HepG2 (cell line): ENCODE results near the gene YEATS2. TPM values are rescaled to one million over a fixed set of nuclear protein-coding genes. Genes with fewer than 3 reads are reported as not detected.

Source experiments
- HOXD1 ChIP-seq: sonication (generic); formaldehyde crosslinking; IDR thresholded peaks from 2 replicates; pipeline ENCODE4 v1.5.0; 2020; ENCODE audit warnings: missing genetic modification reagents
- IRF2 ChIP-seq: IDR thresholded peaks from 2 replicates; pipeline ENCODE4 v1.6.1; 2018; ENCODE audit warnings: missing genetic modification reagents, missing compliant biosample characterization
- ISL2 ChIP-seq: sonication (generic); formaldehyde crosslinking; IDR thresholded peaks from 2 replicates; pipeline ENCODE4 v1.5.0; 2020; ENCODE audit warnings: missing genetic modification reagents
- KDM6A ChIP-seq: IDR thresholded peaks from 2 replicates; pipeline ENCODE4 v1.6.1; 2016; ENCODE audit warnings: low read depth
- MLXIP ChIP-seq: sonication (generic); formaldehyde crosslinking; IDR thresholded peaks from 2 replicates; pipeline ENCODE4 v1.9.0; 2021; ENCODE audit warnings: missing genetic modification reagents, borderline replicate concordance
- MYNN ChIP-seq: sonication (generic); formaldehyde crosslinking; IDR thresholded peaks from 2 replicates; pipeline ENCODE4 v1.4.0; 2020; ENCODE audit warnings: mild to moderate bottlenecking, low read depth, missing genetic modification reagents
- NONO ChIP-seq, 2 experiments: fragments of 450-650 bp in 1 of 2; sonication (generic) in 1 of 2; formaldehyde crosslinking in 1 of 2; IDR thresholded peaks in 1 of 2; conservative IDR thresholded peaks in 1 of 2; 2 replicates each; pipeline versions ENCODE4 v1.6.1 to v1.8.0; 2017 to 2022; ENCODE audit warnings: mild to moderate bottlenecking in 1 of 2, missing genetic modification reagents in 1 of 2, moderate library complexity in 1 of 2
- PCBP1 ChIP-seq: fragments of 200-400 bp; formaldehyde crosslinking; IDR thresholded peaks from 2 replicates; pipeline ENCODE4 v1.6.1; 2017; ENCODE audit warnings: mild to moderate bottlenecking, low read depth, low read length, borderline replicate concordance
- SNAPC4 ChIP-seq: sonication (generic); formaldehyde crosslinking; IDR thresholded peaks from 2 replicates; pipeline ENCODE4 v1.4.0; 2020; ENCODE audit warnings: mild to moderate bottlenecking, missing genetic modification reagents
- TOPORS ChIP-seq: sonication (generic); formaldehyde crosslinking; IDR thresholded peaks from 2 replicates; pipeline ENCODE4 v1.8.0; 2023; ENCODE audit warnings: mild to moderate bottlenecking, missing genetic modification reagents
- ZFP36L2 ChIP-seq: sonication (generic); formaldehyde crosslinking; IDR thresholded peaks from 2 replicates; pipeline ENCODE4 v1.4.0; 2020; ENCODE audit warnings: missing genetic modification reagents
- ZKSCAN8 ChIP-seq: IDR thresholded peaks from 2 replicates; pipeline ENCODE4 v1.6.1; 2016; ENCODE audit warnings: borderline replicate concordance, missing genetic modification reagents, missing compliant biosample characterization
- ZNF275 ChIP-seq: sonication (generic); formaldehyde crosslinking; IDR thresholded peaks from 2 replicates; pipeline ENCODE4 v1.8.0; 2022; ENCODE audit warnings: missing genetic modification reagents, mild to moderate bottlenecking, inconsistent platforms, borderline replicate concordance
- ZNF512 ChIP-seq: sonication (generic); formaldehyde crosslinking; IDR thresholded peaks from 2 replicates; pipeline ENCODE4 v1.4.0; 2020; ENCODE audit warnings: mild to moderate bottlenecking, missing genetic modification reagents
- ZZZ3 ChIP-seq: sonication (generic); formaldehyde crosslinking; IDR thresholded peaks from 2 replicates; pipeline ENCODE4 v1.4.0; 2020; ENCODE audit warnings: missing genetic modification reagents, mild to moderate bottlenecking, borderline replicate concordance
- polyA plus RNA-seq, 8 experiments: library from polyadenylated mRNA; depleted of rRNA in 3 of 8; stranded (reverse) in 7 of 8; unstranded in 1 of 8; fragments of >200 nt; fragmentation: Illumina TruSeq in 4 of 8; extraction: Trizol in 4 of 8; gene quantifications; 2 replicates each; pipeline versions ENCODE4 v1.2.1 to v1.2.3, GENCODE V29; 2011 to 2016; ENCODE audit warnings: low read depth in 4 of 8, missing spikeins in 1 of 8, mixed read lengths in 1 of 8; ENCODE audit not compliant: insufficient read depth in 1 of 8
- total RNA-seq, 5 experiments: library from RNA; depleted of rRNA; stranded (reverse); fragments of >200 nt; fragmentation: Illumina TruSeq; extraction: Trizol; gene quantifications; 2 replicates each; pipeline ENCODE4 v1.2.3, GENCODE V29; 2016; ENCODE audit warnings: low read depth in 1 of 5
- TF ChIP-seq, protein P1 (sequence below): sonication (generic); formaldehyde crosslinking; IDR thresholded peaks from 2 replicates; pipeline ENCODE4 v1.5.1; 2020; ENCODE audit warnings: mild to moderate bottlenecking, missing genetic modification reagents, borderline replicate concordance

Gene YEATS2
- total and polyA plus RNA-seq, 2 of the 13 experiments (the other 11 are each of a cell fraction or from before 2014, with no cell fraction given) = 18.6 to 33.7 TPM

GRCh38 chr3:183745300-183746098 is 47.9 kb downstream of the YEATS2 start (continued):
- TF ChIP-seq ZNF512 (CRISPR knock-in tag) (no peak), MYNN (no peak), PCBP1 (no peak), KDM6A (no peak), TOPORS (CRISPR knock-in tag) (no peak), ZNF275 (CRISPR knock-in tag) (no peak), MLXIP (no peak), SNAPC4 (CRISPR knock-in tag) (no peak), ZKSCAN8 (CRISPR knock-in tag) (no peak), ZFP36L2 (CRISPR knock-in tag) (no peak), ISL2 (CRISPR knock-in tag) (no peak), IRF2 (CRISPR knock-in tag) (no peak), HOXD1 (CRISPR knock-in tag) (no peak), ZZZ3 (CRISPR knock-in tag) (no peak), NONO (IDR thresholded peaks at IDR 0.05) (no peak), NONO (CRISPR knock-in tag; conservative IDR thresholded peaks at IDR 0.05) (no peak)
- TF ChIP-seq, protein P1, sequence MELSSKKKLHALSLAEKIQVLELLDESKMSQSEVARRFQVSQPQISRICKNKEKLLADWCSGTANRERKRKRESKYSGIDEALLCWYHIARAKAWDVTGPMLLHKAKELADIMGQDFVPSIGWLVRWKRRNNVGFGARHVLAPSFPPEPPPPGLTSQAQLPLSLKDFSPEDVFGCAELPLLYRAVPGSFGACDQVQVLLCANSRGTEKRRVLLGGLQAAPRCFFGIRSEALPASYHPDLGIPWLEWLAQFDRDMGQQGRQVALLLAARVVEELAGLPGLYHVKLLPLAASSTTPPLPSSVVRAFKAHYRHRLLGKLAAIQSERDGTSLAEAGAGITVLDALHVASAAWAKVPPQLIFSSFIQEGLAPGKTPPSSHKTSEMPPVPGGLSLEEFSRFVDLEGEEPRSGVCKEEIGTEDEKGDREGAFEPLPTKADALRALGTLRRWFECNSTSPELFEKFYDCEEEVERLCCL = no peak
